OCI-LY1 (cell line): ENCODE results near the gene ERGIC1.

Experiments
- H2AFZ ChIP-seq: fragments of 200-600 bp; sonication (generic), shearing (Covaris generic); 2 replicates; pipeline ENCODE4 v1.6.0; 2014; ENCODE audit warnings: antibody characterized with exemption, mild to moderate bottlenecking, low read length
- H3F3A ChIP-seq: fragments of 200-600 bp; sonication (generic), shearing (Covaris generic); 2 replicates; pipeline ENCODE4 v1.6.0; 2014; ENCODE audit warnings: mild to moderate bottlenecking, antibody characterized with exemption, low read length, moderate library complexity; ENCODE audit not compliant: insufficient read depth
- H3K27ac ChIP-seq: fragments of 200-600 bp; sonication (generic); 2 replicates; pipeline ENCODE4 v1.5.1; 2014; ENCODE audit warnings: low read length, mixed run types, mild to moderate bottlenecking, low read depth; ENCODE audit not compliant: poor library complexity, severe bottlenecking
- H3K27me3 ChIP-seq: fragments of 200-600 bp; sonication (generic); 2 replicates; pipeline ENCODE4 v1.6.0; 2014; ENCODE audit warnings: antibody characterized with exemption, mild to moderate bottlenecking, low read length, moderate library complexity; ENCODE audit not compliant: insufficient read depth
- H3K36me3 ChIP-seq: fragments of 200-600 bp; sonication (generic); 2 replicates; pipeline ENCODE4 v1.6.1; 2014; ENCODE audit warnings: mild to moderate bottlenecking, antibody characterized with exemption, low read length, moderate library complexity, mixed read lengths; ENCODE audit not compliant: insufficient read depth
- H3K4me1 ChIP-seq: fragments of 200-600 bp; sonication (generic); 2 replicates; pipeline ENCODE4 v1.5.1; 2014; ENCODE audit warnings: mild to moderate bottlenecking, low read length, moderate library complexity; ENCODE audit not compliant: insufficient read depth, severe bottlenecking
- H3K4me2 ChIP-seq: fragments of 200-600 bp; sonication (generic), shearing (Covaris generic); 2 replicates; pipeline ENCODE4 v1.6.1; 2014; ENCODE audit warnings: low read length
- H3K4me3 ChIP-seq: fragments of 200-600 bp; sonication (generic); 2 replicates; pipeline ENCODE4 v1.5.1; 2014; ENCODE audit warnings: low read length, low read depth, mild to moderate bottlenecking, mixed read lengths; ENCODE audit not compliant: poor library complexity, severe bottlenecking
- H3K79me2 ChIP-seq: fragments of 200-600 bp; shearing (Covaris generic); 2 replicates; pipeline ENCODE4 v1.6.1; 2016; ENCODE audit warnings: mixed run types, low read length, mixed read lengths; ENCODE audit not compliant: insufficient read depth
- H3K9ac ChIP-seq: fragments of 200-600 bp; sonication (generic), shearing (Covaris generic); 2 replicates; pipeline ENCODE4 v1.6.1; 2014; ENCODE audit warnings: mild to moderate bottlenecking, low read length, mixed read lengths
- H3K9me2 ChIP-seq: fragments of 200-600 bp; sonication (generic), shearing (Covaris generic); 2 replicates; pipeline ENCODE4 v1.6.1; 2014; ENCODE audit warnings: low read depth, mild to moderate bottlenecking, low read length, mixed read lengths
- H3K9me3 ChIP-seq: fragments of 200-600 bp; shearing (Covaris generic); 2 replicates; pipeline ENCODE4 v1.6.1; 2014; ENCODE audit warnings: low read length, mixed read lengths
- H4K20me1 ChIP-seq: fragments of 200-600 bp; sonication (generic), shearing (Covaris generic); 2 replicates; pipeline ENCODE4 v1.6.0; 2016; ENCODE audit warnings: mild to moderate bottlenecking, low read length; ENCODE audit not compliant: insufficient read depth
- CTCF ChIP-seq: fragments of 200-600 bp; sonication (generic), shearing (Covaris generic); IDR thresholded peaks from 2 replicates; pipeline ENCODE4 v1.5.1; 2017; ENCODE audit warnings: mild to moderate bottlenecking, antibody characterized with exemption, low read length, moderate library complexity, mixed read lengths
- EZH2 ChIP-seq: fragments of 200-600 bp; sonication (generic), shearing (Covaris generic); IDR thresholded peaks from 2 replicates; pipeline ENCODE4 v1.8.0; 2017; ENCODE audit warnings: borderline replicate concordance, mixed run types, mild to moderate bottlenecking, antibody characterized with exemption, low read length, moderate library complexity, mixed read lengths

Gene ERGIC1

DNA sequence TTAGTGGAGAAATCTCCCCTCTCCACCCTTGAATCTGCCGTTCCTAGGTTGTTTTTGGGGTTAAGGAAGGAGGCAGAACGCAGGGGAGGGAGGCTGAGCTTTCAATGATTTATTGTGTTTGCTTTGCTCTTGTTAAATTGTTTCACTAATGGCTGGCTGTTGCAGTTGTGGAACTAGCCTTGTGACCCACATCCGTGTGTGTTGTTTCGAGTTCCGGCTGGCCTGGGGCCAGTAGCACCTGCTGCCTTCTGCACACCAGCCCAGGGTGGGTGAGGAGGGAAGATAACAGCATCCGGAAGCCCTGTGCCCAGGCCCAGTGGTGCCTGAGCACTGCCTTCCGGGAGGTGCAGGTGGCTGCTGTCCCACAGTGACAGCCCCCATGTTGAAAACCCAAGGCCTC is 3.6 kb downstream of the ERGIC1 start:
- peak overlapping the region; percentile 93 for H3K27ac ChIP-seq
- peak overlapping the region; percentile 95 for H3K4me3 ChIP-seq
- H3F3A ChIP-seq = no peaks in the 10 kb centered on the region
- H2AFZ ChIP-seq = no peak overlapping the region
- H3K36me3 ChIP-seq = 0 out of 2 replicates have a peak, but pooled peaks cover 7% of the 10 kb centered on the region
- no peaks in the 10 kb centered on the region for H3K9me2 ChIP-seq
- H3K4me1 ChIP-seq = peaks cover 46% of the 10 kb centered on the region
- TF ChIP-seq CTCF (no peak), EZH2 (no peak)
- no peaks in the 10 kb centered on the region for H3K27me3 ChIP-seq
- peaks cover 22% of the 10 kb centered on the region for H3K79me2 ChIP-seq
- no peaks in the 10 kb centered on the region for H3K9me3 ChIP-seq
- H3K4me2 ChIP-seq = peak overlapping the region; percentile 87
- no peaks in the 10 kb centered on the region for H4K20me1 ChIP-seq
- peak overlapping the region; percentile 54 for H3K9ac ChIP-seq

GRCh38 chr5:172838151-172838875 is 4.3 kb downstream of the ERGIC1 start:
- Histone ChIP-seq H3K79me2 (peaks cover 22% of the 10 kb centered on the region), H3K4me2 (peak overlapping the region; percentile 87), H3K4me1 (peaks cover 42% of the 10 kb centered on the region), H4K20me1 (no peaks in the 10 kb centered on the region), H3K4me3 (peak overlapping the region; percentile 95), H3K9me3 (no peaks in the 10 kb centered on the region), H3K27ac (peak overlapping the region; percentile 93), H3K9me2 (no peaks in the 10 kb centered on the region), H2AFZ (no peak overlapping the region), H3K36me3 (peaks cover 9% of the 10 kb centered on the region; the same call in 1 of the 2 replicates), H3F3A (no peaks in the 10 kb centered on the region), H3K9ac (peak overlapping the region; percentile 54), H3K27me3 (no peaks in the 10 kb centered on the region)
- no peak for TF ChIP-seq CTCF
- no peak for TF ChIP-seq EZH2

GRCh38 chr5:172839669-172840431 is 5.8 kb downstream of the ERGIC1 start:
- no peak overlapping the region for H2AFZ ChIP-seq
- H4K20me1 ChIP-seq = no peaks in the 10 kb centered on the region
- peaks cover 15% of the 10 kb centered on the region; the same call in 1 of the 2 replicates for H3K36me3 ChIP-seq
- H3K4me2 ChIP-seq = no peak overlapping the region
- no peak overlapping the region for H3K9ac ChIP-seq
- no peak overlapping the region for H3K4me3 ChIP-seq
- no peaks in the 10 kb centered on the region for H3K9me2 ChIP-seq
- no peaks in the 10 kb centered on the region for H3F3A ChIP-seq
- no peaks in the 10 kb centered on the region for H3K9me3 ChIP-seq
- TF ChIP-seq EZH2 (no peak), CTCF (no peak)
- peaks cover 22% of the 10 kb centered on the region for H3K79me2 ChIP-seq
- peaks cover 44% of the 10 kb centered on the region for H3K4me1 ChIP-seq
- H3K27me3 ChIP-seq = no peaks in the 10 kb centered on the region
- H3K27ac ChIP-seq = no peak overlapping the region
